Measurements from ENCODE around the gene GRIPAP1.

GRIPAP1 gene

DNA sequence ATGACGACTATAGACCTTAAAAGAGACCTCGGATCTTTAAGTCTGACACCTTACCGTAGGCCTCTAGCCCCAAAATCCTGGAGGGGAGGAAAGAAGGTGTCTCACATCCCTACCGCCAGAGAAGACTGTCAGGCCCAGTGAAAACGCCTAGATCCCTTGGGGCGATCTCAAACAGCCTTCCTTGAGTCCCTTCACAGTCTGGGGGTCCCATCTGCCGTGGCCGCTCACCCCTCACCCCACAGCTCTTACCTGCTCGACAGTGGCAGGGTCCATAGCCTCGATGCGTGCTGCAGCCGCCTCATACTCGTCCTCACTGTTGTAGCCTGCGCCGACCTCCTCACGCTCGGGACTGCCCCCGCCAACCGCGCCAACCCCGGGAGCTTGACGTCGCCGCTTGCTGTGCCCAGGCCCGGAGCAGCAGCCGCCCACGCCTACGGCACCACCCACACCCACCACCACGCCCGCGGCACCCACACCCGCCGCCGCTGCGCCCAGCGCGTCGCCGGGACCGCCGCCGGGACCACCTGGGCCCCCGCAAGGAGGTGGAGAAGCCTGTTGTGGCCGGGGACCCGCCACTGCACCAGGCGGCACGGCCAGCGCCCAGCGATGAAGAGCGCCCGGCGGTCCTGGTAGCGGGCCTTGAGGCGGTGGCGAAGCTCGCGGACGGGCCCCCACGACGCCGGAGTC lies 45.2 kb downstream of the GRIPAP1 start:
- Histone ChIP-seq H3K9ac (ENCODE audit: low read depth, low read length) (peak overlapping the region; percentile 85), H3K4me1 (ENCODE audit: insufficient read depth, low read length) (peaks cover 7% of the 10 kb centered on the region; the same call in 1 of the 2 replicates), H3K27ac (ENCODE audit: low read length) (no peak overlapping the region), H3K27me3 (ENCODE audit: insufficient read depth, low read length) (no peaks in the 10 kb centered on the region), H3K9me3 (ENCODE audit: insufficient read depth, low read depth, low read length) (no peaks in the 10 kb centered on the region), H3K4me3 (ENCODE audit: low read length) (peak overlapping the region; percentile 81), H3K36me3 (ENCODE audit: insufficient read depth, low read depth, low read length) (peaks cover 17% of the 10 kb centered on the region)

DNA sequence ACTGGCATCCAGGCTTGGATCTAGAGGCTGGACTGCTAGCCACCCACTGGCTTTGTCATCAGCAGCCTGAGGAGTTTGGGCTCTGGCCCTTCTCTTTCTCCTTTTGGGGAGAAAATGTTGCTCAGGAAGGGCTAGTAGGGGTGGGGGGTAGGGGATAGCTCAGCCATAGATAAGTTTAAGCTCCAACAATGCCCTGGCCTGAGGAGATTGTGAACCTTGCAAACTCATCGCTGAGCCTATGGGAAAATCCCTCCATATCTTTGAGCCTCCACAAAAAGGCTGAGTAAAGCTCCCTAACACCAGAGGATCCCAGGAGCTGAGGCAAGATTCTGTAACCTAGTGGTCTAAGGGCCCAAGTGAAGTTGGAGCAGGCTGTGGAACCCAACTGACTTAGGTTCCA lies 53.5 kb downstream of the GRIPAP1 start:
- Histone ChIP-seq H3K36me3 (ENCODE audit: insufficient read depth, low read depth, low read length) (peaks cover 5% of the 10 kb centered on the region; the same call in 1 of the 2 replicates), H3K9ac (ENCODE audit: low read depth, low read length) (no peak overlapping the region), H3K4me3 (ENCODE audit: low read length) (no peak overlapping the region), H3K27me3 (ENCODE audit: insufficient read depth, low read length) (no peaks in the 10 kb centered on the region), H3K27ac (ENCODE audit: low read length) (no peak overlapping the region), H3K4me1 (ENCODE audit: insufficient read depth, low read length) (no peaks in the 10 kb centered on the region), H3K9me3 (ENCODE audit: insufficient read depth, low read depth, low read length) (no peaks in the 10 kb centered on the region)

DNA sequence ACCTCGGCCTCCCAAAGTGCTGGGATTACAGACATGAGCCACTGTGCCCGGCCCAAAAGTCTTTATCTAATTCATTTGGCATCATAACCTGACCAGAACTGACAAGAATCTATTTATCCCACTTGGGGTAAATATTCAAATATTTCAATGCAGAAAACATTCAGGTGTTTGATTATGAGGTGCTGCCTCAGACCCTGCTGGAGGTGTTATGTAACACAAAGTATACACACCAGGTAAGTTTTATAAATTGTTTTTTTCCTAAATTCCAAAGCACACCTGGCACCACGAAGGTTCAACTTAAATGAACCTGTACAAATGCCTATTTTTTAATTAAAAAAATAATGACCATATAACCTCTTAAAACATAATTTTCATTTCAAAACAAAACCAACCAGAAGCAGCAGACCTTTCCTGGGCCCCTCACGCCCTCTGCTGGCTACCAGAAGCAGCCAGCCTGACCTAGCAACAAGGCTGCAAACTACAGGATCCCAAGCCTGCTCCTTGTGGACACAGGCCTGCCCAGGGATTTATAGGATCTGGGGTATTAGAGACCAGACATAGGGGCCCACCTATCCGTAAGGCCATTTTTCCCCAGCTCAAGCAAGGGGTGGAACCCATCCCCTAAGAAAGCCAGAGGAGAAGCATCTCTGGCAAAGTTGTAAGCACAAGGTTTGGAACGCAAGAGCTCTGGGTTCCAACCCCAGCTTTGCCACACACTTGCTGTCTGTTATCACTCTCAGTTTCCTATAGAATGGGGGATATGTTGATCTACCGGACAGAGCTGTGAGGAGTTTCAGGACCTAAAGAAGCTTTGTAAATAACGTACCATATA lies 56.3 kb downstream of the GRIPAP1 start:
- H3K4me1 ChIP-seq (ENCODE audit: insufficient read depth, low read length) = no peaks in the 10 kb centered on the region
- H3K4me3 ChIP-seq (ENCODE audit: low read length) = no peak overlapping the region
- no peaks in the 10 kb centered on the region for H3K9me3 ChIP-seq (ENCODE audit: insufficient read depth, low read depth, low read length)
- peaks cover 14% of the 10 kb centered on the region; the same call in 1 of the 2 replicates for H3K36me3 ChIP-seq (ENCODE audit: insufficient read depth, low read depth, low read length)
- H3K27ac ChIP-seq (ENCODE audit: low read length) = no peak overlapping the region
- H3K27me3 ChIP-seq (ENCODE audit: insufficient read depth, low read length) = no peaks in the 10 kb centered on the region
- no peak overlapping the region for H3K9ac ChIP-seq (ENCODE audit: low read depth, low read length)

DNA sequence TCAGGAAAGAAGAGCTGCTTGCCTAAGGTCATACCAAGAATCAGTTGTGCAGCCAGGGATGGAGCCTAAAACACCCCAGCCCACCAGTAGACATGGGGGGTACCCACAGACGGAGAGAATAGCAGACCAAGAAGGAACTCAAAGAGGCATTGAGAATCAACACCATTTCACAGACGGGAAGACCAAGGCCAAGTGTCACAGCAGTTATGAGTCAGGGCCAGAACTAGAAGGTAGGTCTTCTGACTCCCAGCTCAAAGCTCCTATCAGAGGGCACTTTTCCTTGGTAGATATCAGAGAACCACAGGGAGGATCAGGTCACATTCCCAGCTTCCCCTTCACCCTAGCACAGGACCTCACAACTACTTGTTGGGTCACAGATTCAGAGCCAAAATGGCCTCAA lies 59.2 kb downstream of the GRIPAP1 start:
- Histone ChIP-seq H3K9me3 (ENCODE audit: insufficient read depth, low read depth, low read length) (no peaks in the 10 kb centered on the region), H3K4me1 (ENCODE audit: insufficient read depth, low read length) (peaks cover 2% of the 10 kb centered on the region; the same call in 1 of the 2 replicates), H3K27me3 (ENCODE audit: insufficient read depth, low read length) (no peaks in the 10 kb centered on the region), H3K36me3 (ENCODE audit: insufficient read depth, low read depth, low read length) (peaks cover 27% of the 10 kb centered on the region; the same call in 1 of the 2 replicates), H3K4me3 (ENCODE audit: low read length) (no peak overlapping the region), H3K27ac (ENCODE audit: low read length) (no peak overlapping the region), H3K9ac (ENCODE audit: low read depth, low read length) (no peak overlapping the region)

DNA sequence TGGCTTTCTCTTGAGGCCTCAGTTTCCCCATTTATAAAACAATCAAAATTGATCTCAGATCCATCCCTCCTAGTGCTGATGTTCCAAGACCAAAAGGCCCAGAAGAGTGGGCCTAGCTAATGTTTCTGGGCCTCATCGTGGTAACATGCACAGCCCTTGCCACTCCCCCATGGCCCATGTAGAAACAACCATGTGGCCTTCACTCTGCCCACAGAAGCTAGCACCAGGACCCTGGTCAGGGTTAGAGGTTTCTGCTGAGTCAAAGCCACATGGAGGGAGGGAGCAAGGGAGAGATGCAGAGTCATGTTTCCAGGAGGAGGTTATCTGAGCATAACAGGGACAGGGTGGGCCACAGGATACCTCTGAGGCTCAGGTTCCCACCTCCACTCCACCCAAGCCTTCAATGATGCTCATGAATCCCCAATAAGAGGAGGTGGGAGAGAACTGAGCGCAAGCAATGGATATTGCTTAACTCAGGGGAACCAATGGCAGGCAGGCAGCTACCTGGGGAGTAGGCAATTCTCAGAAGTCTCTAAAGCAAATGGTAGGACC lies 61.6 kb downstream of the GRIPAP1 start:
- no peak overlapping the region for H3K9ac ChIP-seq (ENCODE audit: low read depth, low read length)
- H3K9me3 ChIP-seq (ENCODE audit: insufficient read depth, low read depth, low read length) = no peaks in the 10 kb centered on the region
- no peak overlapping the region for H3K27ac ChIP-seq (ENCODE audit: low read length)
- peaks cover 31% of the 10 kb centered on the region; the same call in 1 of the 2 replicates for H3K36me3 ChIP-seq (ENCODE audit: insufficient read depth, low read depth, low read length)
- H3K27me3 ChIP-seq (ENCODE audit: insufficient read depth, low read length) = no peaks in the 10 kb centered on the region
- no peak overlapping the region for H3K4me3 ChIP-seq (ENCODE audit: low read length)
- peaks cover 11% of the 10 kb centered on the region for H3K4me1 ChIP-seq (ENCODE audit: insufficient read depth, low read length)

DNA sequence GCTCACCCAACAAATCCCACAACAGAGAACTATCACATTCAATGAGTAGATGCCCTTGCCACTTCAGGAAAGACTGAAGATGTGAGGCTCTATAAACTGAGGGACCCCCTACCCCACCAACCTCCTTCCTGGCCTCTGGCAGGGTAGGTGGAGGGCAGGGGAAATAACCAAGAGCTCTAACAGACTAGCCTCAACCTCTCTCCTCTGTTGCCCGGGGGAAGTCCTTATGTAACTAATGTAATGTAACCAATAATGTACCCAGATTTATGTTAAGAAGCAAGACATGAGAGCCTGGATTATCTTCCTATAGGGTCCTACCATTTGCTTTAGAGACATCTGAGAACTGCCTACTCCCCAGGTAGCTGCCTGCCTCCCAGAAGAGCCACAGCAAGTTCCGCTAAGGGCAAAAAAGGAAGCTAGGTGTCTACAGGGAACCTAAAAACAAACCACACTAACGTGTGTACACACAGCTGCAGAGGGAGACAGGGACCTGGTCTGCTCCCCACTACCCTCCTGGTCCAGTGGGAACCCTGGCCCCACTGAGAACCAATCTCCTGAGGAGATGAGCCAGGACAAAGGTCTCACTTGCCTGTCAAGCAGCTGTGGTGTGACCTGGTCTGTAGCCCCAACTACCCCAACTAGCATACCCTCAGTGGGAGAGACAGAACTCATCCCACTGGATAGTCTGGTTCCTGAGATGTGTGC lies 62.4 kb downstream of the GRIPAP1 start:
- no peaks in the 10 kb centered on the region for H3K9me3 ChIP-seq (ENCODE audit: insufficient read depth, low read depth, low read length)
- H3K36me3 ChIP-seq (ENCODE audit: insufficient read depth, low read depth, low read length) = peaks cover 38% of the 10 kb centered on the region
- H3K27ac ChIP-seq (ENCODE audit: low read length) = no peak overlapping the region
- no peak overlapping the region for H3K4me3 ChIP-seq (ENCODE audit: low read length)
- H3K9ac ChIP-seq (ENCODE audit: low read depth, low read length) = no peak overlapping the region
- peaks cover 11% of the 10 kb centered on the region for H3K4me1 ChIP-seq (ENCODE audit: insufficient read depth, low read length)
- no peaks in the 10 kb centered on the region for H3K27me3 ChIP-seq (ENCODE audit: insufficient read depth, low read length)

DNA sequence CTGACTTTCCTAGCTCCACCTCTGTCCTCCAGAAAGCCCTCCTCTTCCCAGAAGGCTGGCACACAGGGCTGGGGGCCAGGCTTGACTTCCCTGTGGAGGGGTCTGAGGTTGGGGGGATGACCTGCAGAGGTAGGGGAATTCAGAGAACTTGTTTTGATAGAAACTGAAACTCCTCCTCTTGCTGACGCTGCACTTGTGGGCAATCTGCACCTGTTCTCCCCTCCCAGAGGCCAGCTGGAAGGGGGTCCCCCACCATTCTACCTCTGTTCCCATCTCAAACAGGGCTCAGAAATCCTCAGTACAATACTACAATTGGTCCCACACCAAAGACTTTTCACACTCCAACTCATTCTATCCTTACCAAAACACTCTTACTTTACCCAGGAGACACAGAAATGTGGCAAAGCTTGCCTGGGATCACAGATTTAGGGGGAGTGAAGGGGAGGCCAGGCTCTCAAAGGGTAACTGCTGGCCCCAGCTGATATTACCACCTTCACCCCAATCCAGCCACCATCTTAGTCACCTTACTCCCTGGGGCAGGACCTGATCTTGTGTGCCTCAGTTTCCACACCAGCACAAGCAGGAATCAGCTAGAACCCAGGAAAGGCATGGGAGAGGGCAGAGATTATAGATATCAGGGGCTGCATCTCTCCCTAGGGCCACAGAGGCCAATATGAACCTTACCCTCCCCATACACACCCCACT lies 63.2 kb downstream of the GRIPAP1 start:
- Histone ChIP-seq H3K27ac (ENCODE audit: low read length) (no peak overlapping the region), H3K9me3 (ENCODE audit: insufficient read depth, low read depth, low read length) (no peaks in the 10 kb centered on the region), H3K4me1 (ENCODE audit: insufficient read depth, low read length) (peaks cover 11% of the 10 kb centered on the region), H3K27me3 (ENCODE audit: insufficient read depth, low read length) (no peaks in the 10 kb centered on the region), H3K9ac (ENCODE audit: low read depth, low read length) (no peak overlapping the region), H3K36me3 (ENCODE audit: insufficient read depth, low read depth, low read length) (peaks cover 44% of the 10 kb centered on the region), H3K4me3 (ENCODE audit: low read length) (no peak overlapping the region)

DNA sequence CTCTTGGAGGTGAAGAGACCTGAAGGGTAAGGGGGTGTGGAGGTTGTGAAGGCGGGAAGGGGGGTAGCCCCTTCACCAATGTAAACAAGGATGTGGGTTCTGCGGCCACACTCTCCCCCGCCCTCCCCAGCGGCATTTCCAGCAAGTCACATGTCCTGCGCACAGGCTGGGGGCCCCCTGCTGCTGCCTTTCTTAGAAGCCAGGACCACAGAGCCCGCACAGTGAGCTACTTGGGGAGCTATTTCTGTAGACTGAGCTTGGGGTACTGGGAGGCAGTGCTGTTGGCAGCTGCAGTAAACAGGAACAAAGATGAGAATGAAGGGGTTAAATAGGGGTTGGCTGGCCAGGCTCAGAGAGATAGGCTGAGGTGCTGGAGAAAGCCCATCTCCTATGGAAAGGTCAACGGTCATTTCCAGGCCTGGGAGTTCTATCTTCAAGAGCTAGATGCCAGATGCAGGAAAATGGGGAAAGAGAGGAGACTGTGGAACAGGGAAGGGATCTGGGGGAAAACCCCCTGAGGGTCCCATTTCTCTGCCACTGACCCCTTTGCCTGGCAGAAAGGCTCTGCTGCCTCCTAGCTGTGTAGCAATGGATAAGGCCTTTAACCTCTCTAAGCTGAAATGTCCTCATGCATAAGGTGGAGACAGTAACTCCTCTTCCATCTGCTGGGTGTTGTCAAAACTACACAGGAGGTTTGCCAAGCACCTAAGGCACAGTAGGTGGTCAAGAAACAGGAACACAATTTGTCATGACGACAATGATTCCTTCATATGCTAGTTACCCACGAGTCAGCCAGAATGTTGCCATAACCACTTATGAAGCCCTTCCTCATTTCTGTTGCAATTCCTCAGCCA lies 64.8 kb downstream of the GRIPAP1 start:
- H3K4me3 ChIP-seq (ENCODE audit: low read length) = peak overlapping the region; percentile 15; the same call in 1 of the 2 replicates
- peak overlapping the region; percentile 81 for H3K27ac ChIP-seq (ENCODE audit: low read length)
- H3K36me3 ChIP-seq (ENCODE audit: insufficient read depth, low read depth, low read length) = peaks cover 43% of the 10 kb centered on the region
- no peaks in the 10 kb centered on the region for H3K27me3 ChIP-seq (ENCODE audit: insufficient read depth, low read length)
- peaks cover 11% of the 10 kb centered on the region for H3K4me1 ChIP-seq (ENCODE audit: insufficient read depth, low read length)
- H3K9me3 ChIP-seq (ENCODE audit: insufficient read depth, low read depth, low read length) = no peaks in the 10 kb centered on the region
- peak overlapping the region; percentile 64; the same call in 1 of the 2 replicates for H3K9ac ChIP-seq (ENCODE audit: low read depth, low read length)

DNA sequence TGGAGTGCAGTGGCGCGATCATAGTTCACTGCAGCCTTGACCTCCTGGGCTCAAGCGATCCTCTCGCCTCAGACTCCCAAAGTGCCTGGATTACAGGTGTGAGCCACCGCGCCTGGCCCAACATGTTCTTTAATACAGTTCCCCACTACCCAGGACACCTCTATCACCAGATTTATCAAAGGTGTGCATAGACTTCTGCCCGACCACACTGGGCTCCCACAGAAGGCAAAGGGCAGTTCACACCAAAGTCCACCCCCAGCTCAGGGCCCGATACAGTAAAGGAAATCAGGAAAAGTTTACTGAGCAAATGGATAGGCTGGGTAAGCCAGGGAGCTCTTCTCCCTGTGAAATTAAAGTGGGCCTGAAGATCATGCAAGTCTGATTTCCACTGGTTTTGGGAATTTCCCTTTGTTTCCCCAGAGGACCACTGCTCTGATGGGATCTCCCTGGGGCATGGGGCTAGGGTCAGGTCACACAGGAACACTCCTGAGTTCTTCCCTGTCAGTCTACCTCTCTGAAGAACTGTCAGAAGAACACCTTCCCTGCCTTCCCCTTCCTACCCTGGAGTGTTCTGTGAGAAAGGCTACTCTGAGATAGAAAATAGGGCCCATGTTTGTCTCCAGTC lies 65.5 kb downstream of the GRIPAP1 start:
- Histone ChIP-seq H3K9ac (ENCODE audit: low read depth, low read length) (peak overlapping the region; percentile 53; the same call in 1 of the 2 replicates), H3K9me3 (ENCODE audit: insufficient read depth, low read depth, low read length) (no peaks in the 10 kb centered on the region), H3K36me3 (ENCODE audit: insufficient read depth, low read depth, low read length) (peaks cover 43% of the 10 kb centered on the region), H3K27ac (ENCODE audit: low read length) (peak overlapping the region; percentile 81), H3K4me1 (ENCODE audit: insufficient read depth, low read length) (peaks cover 11% of the 10 kb centered on the region), H3K4me3 (ENCODE audit: low read length) (no peak overlapping the region), H3K27me3 (ENCODE audit: insufficient read depth, low read length) (no peaks in the 10 kb centered on the region)

DNA sequence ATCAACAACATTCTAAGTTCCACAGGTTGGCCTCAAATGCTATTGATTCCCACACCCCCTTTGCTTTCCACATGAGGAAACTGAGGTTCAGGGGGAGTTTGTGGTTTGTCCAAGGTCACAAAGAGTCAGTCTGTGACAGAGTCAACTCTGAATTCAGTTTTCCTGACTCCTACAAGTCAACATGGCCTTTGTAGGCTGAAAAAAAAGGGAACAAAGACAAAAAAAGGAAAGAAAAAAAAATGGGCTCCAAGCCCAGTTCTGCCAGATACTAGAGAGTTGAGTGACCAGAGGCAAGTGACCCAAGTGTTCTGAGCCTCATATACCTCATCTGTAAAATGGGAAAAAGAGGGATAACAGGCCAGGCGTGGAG lies 66.8 kb downstream of the GRIPAP1 start:
- Histone ChIP-seq H3K27ac (ENCODE audit: low read length) (no peak overlapping the region), H3K9me3 (ENCODE audit: insufficient read depth, low read depth, low read length) (no peaks in the 10 kb centered on the region), H3K9ac (ENCODE audit: low read depth, low read length) (no peak overlapping the region), H3K4me3 (ENCODE audit: low read length) (no peak overlapping the region), H3K4me1 (ENCODE audit: insufficient read depth, low read length) (peaks cover 11% of the 10 kb centered on the region), H3K27me3 (ENCODE audit: insufficient read depth, low read length) (no peaks in the 10 kb centered on the region), H3K36me3 (ENCODE audit: insufficient read depth, low read depth, low read length) (peaks cover 49% of the 10 kb centered on the region)
